ENCODE results near the gene ACADS.
A peak's percentile ranks its signal among the peaks of the same experiment; 100 is the strongest.
"Not testable (repeated sequence)": the region's sequence is repeated elsewhere in the genome, so short reads cannot be mapped to it uniquely, and the experiment has no call there.

ACADS gene

DNA sequence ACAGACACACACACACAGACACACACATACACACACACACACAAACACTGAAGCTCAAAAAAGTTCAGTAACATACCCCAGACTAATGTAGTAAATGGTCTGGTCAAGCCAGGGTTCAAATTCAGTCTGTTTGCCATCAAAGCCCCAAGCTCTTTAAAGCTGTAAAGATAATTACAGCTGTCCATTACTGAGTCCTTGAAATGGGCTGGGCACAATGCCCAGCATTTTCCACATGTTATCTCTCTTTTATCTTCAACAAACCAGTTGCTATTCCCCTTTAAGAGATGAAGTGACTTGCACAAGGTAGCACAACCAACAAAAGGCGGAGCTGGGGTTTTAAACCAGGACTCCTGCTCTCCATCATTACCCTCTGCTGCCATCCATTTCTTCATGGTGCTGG lies 23.0 kb upstream of the ACADS start:
- DNase-seq, result no peak

DNA sequence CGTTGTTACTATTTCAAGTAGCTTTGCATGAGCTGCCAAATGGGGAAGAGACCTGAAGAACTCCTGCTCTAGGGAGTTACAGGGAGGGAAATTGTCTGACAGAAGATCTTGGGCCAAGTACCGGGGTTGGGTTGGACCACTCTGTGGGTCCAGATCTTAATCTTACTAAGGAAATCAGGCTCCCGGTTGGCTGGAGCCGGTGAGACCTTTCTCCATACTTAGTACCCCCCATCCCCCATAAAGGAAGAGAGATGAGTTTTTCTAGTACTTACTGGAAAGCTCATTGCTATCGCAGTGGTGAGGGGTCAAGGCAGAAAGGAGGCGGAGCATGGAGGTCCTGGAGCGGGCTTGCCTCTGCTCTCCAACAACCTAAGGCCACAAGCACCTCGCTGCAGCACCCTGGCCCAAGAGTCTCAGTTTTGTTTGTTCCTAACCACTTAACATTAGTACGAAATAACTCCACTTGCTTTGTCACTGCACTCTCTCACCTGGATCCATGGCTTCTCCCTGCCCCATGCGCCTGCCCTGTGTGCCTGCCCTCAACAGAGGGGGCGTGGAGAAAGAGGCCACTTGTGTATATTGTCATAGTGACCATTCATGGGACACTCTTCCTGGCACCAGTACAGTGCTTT lies 22.2 kb upstream of the ACADS start:
- no peak for DNase-seq

DNA sequence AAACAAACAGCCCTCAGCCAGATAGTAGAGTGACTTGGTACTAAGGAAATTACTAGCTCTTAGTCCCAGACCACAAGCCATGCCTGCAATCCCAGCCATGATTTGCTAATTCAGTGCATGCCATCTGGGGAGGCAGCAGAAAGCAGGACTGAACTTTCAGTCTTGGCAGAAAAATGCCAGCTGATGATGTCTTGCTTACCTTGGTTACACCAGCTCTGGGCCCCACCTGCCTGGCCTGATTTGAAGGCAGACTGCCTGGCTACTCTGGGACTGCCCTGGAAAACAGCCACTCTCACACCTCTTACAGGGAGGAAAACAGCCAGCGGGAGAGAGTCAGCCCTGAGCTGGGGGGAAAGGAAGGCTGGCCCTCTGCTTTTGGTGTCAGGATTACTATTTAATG lies 20.0 kb upstream of the ACADS start:
- DNase-seq, result no peak

DNA sequence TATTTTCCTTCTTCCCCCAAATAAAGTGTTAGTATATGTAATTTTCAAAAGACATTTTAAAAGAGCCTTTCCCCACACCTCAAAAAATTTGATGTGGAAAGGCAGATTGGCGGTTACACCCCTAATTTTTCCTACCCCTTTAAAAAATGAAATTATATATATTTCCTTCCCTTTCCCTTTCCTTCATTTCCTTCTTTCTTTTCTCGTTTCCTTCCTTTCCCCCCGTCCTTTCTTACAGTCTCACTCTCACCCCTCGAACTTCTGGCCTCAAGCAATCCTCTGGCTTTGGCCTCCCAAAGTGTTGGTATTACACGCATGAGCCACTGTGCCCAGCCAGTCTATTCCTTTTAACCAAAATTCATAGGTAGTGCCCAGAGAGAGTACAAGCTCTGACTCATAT lies 19.6 kb upstream of the ACADS start:
- DNase-seq, result no peak

DNA sequence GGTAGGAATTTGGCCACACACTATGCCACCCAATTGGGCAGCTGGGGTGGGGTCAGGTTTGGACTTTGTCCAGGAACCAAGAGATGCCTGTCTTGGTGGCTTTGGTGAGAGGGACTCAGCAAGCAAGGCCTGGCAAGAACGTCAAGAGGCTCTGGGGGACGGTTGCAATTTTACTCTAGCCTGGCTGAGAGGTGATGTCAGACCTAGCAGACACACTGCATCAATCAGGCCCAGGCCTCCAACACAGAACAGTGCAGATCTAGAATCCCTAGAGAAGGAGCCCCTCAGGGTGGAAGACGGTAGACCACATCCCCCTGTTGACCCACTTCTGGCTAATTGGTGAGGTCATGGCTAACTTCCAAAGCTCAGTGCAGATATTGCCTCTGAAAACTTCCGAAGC lies 17.0 kb upstream of the ACADS start:
- no peak for DNase-seq

DNA sequence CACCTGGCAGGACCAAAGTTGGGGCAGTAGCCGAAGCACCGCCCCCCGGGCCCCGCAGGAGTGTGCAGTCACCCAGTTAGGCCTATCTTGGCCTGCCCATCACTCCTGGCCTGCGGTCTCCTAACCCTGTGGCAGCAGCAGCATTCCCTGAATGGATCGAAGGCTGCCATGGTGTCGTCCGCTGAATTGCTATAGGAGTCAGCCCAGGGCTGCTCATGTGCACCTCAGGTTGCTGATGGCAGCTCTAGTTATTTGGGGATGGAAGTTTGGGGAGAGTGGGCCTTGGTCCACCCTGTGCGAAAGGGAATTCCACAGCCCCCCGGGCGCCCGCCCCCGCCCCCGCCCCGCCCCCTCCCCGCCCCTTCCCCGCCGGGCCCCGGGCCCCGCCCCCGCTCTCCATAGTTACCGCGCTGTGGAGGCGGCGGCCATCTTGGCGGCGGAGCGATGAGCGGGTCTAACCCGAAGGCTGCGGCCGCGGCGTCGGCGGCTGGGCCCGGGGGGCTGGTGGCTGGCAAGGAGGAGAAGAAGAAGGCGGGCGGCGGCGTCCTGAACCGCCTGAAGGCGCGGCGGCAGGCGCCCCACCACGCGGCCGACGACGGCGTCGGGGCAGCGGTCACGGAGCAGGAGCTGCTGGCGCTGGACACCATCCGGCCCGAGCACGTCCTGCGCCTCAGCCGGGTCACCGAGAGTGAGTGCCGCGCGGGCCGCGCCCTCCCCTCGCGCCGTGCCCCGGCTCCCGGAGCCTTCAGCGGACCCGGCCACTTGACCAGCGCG lies 15.4 kb upstream of the ACADS start, which contains the start of gene UNC119B:
Gene UNC119B (plus strand): TSS at position 428 of the 774 bp plus-strand sequence. CDS start 17 bp downstream, at position 445.
- DNase-seq, result peak; percentile 75

DNA sequence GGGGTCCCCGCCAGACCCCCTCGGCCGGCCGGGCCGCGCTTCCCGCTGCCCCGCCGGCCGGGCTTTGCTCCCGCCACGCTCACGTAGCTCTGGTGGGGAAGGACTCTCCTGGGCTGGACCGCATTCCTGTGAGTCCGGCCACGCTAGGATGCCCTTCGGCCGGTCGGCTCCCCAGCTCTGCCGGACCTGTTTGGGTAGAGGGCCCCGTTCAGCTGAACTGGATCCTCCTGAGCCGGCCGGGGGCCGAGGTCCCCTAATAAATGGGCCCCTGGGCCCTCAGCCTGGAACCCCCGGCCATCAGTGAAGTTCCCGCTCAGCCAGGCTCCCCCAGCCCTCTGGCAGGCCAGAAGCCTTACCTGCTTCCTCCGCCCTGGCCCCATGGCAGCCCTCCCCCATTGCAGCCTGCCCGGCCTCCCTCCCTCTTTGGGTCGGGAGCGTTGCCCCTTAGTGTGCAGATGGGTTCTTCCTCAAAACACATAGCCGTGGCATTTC lies 14.8 kb upstream of the ACADS start:
- DNase-seq, result peak; percentile 48

DNA sequence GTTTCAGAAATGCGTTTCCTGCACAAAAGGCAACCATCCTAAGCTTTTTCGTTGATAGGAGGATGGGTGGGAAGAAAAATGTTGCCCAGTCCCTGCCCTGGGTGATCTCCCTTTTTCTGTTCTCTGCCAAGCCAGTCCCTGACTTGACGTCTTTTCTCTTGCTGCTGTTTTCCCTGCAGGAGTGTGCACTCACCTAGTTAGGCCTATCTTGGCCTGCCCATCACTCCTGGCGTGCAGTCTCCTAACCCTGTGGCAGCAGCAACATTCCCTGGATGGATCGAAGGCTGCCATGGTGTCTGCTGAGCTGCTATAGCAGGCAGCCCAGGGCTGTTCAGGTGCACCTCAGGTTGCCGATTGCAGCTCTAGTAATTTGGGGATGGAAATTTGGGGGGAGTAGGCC lies 14.2 kb upstream of the ACADS start:
- DNase-seq, result peak; percentile 21

DNA sequence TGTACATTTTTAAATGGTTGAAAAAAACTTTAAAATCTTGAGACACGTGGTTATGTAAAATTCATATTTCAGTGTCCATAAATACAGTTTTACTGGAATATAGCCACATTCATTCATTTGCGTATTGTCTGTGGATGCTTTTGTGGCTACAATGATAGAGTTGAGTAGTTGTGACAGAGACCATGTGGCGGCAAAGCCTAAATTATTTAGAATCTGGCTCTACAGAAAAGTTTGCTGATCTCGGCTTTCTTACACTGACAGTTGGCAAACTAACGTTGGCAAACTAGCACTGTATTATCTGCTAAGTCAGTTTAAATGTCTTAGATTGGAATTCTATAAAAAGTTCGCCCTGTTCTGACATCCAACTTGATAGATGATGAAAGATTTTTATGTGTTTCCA lies 13.0 kb upstream of the ACADS start:
- no peak for DNase-seq

DNA sequence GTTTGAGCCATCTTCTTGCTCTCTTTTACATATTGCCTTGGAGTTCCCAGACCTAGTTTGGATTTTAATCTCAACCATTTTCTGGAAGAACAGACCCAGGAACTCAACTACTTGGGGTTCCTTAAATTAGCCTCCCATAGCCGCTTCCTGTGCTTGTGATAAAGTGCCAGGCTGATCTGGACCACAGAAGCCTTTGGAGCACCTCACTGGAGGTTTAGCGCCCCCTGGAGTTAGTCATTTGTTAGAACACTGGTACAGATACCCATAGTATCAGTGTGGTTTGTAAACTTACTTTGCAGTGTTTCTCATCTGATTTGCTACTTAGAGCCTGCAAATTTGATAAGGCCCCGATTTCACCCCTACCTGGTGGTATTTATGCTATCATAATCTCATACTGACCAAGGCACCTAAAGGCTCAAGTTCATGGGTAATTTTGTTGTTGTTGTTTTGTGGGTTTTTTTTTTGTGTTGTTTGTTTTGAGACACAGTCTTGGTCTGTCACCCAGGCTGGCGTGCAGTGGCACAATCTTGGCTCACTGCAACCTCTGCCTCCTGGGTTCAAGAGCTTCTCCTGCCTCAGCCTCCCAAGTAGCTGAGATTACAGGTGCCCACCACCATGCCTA lies 11.7 kb upstream of the ACADS start:
- DNase-seq, result peak; percentile 92

DNA sequence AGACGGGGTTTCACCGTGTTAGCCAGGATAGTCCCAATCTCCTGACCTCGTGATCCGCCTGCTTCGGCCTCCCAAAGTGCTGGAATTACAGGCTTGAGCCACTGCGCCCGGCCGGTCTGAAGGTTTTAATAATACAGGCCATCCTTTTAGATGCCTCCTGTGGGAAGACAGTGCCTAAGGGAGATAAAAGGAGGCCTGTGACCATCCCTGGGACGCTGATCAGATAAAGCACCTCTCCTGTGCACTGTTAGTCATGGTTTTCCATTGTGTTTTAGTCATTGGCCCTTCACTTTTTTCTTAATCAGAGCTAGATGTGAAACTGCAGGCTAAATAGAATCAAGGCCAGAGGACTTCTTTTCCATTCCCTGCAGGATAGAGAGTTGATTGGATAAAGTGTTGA lies 7.6 kb upstream of the ACADS start:
- DNase-seq, result no peak

DNA sequence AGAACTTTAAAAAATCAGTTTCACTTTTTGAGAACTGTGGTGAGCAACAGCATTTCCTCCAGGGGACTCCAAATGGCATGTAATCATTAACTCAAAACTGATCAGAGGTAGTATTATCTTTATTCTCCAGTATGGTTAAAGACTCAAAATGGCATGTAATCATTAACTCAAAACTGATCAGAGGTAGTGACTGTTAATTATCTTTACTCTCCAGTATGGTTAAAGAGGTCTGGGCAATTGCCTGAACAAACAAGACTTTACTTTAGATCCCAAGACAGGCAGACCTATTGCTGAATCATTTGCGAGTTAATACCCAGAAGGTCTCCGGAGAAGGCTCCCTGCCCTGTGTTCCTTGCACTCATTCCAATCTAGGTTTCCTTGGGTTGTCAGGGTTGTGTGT lies 6.6 kb upstream of the ACADS start:
- no peak for DNase-seq

DNA sequence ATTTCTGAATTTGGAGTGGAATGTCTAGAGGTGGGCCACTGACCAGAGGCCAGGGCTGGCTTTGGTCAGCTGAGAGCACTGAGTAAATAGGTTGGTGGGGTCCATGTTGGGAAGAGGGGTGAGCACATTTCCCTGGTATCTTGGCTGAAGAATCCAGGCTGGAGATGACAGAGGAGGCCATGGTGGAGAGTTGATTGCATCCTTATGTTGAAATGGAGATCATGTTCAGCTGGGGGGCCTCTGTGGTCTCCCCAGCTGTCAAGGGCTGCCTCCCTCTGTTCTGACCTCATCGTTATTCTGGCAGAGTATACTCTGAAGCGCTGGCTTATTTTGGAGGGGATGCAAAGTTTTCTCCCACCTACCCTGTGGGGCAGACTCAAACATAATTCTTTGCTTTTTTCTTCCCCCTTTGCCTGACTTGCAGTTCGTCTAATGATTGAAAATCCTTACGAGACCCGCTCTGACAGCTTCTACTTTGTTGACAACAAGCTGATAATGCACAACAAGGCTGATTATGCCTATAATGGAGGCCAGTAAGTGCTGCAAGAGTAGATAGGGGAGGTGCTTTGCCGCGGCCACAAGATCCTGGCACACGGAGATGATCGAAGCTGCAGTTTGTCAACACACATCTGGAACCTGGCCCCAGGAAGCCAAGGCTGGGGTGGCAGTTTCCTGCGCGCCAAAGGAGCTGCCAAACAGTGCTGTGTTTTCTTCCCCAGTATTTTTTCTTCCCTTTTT lies 6.0 kb upstream of the ACADS start:
- no peak for DNase-seq

DNA sequence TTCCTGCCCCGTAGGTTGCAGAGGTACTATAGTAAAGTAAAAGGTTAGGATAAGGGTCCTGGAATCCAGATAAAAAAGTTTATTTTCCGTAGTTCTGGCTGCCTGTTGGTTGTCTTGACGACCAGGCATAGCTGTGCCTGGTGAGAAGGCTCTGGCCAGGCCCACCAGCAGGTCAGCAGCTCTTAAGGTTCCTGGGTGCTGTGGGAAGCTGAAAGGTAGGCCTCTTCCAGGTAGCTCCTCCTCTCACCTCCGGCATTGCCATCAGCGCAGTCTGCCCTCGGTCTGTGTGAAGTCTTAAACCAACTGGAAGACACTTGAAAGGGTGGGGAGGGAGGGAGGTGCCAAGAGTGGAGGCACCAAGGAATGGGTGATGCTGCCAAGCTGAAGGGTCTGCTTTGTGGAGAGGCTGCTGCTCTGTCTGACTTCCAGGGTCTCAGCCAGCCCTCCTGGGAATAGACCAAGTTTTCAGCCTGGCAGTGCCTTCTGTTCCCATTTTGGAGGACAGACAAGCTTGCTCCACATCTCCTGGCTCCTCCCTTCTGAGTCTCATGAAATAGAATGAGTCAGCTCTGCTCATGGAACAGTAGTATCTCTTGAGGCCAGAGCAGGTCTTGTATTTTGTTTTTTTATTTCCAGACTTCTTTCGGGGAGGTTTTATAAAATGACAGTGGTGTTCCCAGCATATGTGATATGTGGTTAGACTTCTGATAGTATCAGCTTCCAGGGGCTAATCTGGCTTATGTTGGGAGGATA lies 5.2 kb upstream of the ACADS start:
- peak; percentile 53 for DNase-seq

DNA sequence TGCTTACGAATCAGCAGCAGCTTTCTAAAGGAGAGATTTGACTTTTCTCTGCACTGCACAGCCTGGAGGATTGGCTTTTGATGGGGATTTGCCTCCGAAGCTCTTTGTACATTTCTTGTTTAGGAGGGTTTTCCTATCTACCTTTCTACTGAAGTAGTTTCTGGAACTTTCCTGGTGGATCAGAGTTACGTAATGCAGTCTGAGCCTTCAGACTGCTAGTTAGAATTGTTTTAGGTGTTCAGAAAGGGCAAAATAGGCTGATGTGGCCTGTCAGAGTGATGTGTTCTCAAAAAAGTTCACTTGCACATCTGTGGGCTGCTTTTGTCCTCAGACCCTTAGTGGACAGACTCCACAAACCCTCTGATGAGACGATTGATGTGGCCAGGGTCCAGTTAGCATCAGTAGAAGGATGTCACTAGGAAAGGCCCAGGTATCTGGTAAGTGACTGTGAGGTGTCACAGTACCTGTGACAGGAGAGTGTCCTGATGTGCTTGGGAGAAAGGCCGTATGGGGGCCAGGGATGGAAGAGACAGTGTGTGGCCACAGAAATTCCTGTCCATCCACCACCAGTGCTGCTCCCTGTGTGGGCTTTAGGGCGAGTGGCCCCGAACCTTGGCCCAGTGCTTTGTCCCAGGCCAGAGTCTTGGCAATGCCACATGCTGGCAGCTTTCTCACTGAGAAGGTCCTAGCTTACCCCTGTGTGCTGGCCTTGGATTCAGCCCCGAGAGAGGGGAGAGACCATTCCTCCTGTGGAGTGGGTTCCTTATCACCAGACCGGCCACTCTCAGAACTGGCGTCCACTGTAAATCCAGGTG lies 4.4 kb upstream of the ACADS start:
- DNase-seq, result no peak

DNA sequence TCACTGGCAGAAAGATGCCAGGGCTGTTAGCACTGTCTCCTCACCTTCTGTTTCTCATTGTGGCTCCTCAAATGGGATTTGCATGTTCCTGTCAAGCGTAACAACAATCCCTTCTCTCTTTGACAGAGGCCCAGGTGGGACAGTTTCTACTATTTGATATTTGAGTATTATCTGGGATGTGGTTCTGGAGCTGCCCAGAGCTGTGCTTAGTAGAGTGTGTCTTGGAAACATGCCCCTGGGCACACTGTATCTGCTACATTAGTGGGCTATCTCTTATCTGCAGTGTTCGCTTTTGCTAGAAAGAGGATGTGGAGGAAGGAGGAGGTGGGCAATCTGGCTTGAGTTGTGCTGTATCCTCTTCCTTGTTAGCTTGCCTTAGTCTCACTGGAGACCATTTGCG lies 3.8 kb upstream of the ACADS start:
- no peak for DNase-seq

DNA sequence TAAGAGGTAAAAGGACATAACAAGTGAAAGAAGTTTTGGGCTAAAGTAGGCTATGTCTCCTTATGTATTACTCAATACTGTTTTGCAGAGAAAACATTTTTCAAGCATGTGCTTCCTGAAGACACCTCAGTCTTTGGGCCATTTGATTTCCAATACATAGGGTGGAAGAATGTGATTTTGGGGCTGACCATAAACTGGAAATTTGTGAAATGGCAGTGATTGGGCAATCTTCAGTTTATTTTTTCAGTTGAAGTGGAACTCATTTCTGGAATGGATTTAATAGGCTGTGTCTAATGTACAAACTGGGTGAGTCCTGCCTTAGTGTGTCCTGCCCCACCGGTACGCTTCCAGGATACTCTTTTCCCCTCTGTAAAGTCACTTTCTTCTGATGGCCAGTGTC lies 2.8 kb upstream of the ACADS start:
- no peak for DNase-seq

DNA sequence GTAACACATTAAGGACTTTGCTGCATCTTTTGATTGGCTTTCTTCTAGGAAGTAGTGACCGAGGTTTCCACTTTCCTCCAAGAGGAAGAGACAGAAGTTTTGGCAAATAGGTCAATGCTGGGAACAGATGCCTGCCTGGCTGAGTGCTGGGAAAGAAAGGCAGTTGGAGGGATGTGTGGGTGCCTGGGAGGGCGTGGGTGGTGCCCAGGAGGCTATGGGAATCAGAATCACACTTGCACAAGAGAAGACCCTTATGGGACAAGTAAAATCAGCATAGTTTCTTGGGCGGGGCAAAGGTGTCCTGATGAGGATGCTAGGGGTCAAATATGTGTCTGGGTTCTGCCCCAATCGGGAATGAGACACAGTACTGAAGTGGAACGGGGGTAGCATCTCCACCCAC lies 906 bp upstream of the ACADS start:
- no peak for DNase-seq

DNA sequence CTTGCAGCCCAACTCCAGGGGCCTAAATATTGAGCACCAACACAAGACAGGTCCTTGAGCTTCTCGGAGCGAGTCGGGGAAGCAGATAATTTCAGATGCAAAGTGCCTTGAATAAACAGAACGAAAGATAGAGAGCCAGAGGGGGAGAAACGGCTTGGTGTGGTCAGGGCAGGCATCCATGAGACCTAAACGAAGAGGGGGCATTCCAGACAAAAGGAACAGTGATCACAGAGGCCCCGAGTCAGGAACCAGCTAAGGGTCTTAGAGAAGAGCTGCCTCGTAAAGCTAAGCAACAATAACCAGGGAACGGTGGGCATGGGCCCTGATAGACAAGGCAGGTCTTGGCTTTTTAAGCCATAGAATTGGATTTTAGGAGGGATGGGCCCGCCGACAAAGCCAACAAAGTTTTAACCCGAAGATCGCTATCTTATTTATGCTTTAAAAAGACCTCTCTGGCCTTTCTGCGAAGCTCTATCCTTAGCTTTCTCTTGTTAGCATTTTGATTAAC lies 421 bp upstream of the ACADS start:
- DNase-seq, result peak; percentile 67

DNA sequence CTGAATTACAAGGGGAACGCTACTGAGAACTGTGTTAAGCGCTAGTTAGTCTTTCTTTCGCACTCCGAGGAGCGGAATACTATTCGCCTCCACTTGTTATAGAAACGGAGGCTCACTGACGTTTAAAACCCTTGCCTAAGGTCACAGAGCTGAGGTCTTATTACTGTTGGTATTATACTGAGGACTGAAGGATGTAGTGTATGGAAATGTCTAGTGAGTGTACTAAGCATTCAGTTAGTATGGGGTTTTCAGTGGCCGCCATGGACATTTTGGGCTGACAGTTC lies 826 bp downstream of the ACADS start:
- no peak for DNase-seq

DNA sequence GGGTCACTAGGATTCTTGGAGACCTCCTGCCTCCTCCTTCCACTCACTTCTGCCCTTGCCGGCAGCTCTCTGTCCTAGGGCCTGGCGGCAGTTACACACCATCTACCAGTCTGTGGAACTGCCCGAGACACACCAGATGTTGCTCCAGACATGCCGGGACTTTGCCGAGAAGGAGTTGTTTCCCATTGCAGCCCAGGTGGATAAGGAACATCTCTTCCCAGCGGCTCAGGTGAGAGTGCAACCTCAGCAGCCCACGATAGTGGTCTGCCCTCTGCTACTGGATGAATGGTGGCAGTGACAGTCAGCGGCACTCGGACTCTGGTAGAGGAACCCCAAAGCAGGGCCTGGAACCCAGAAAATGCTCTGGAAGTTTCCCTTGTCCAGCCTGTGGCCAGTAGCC lies 1.3 kb downstream of the ACADS start:
- DNase-seq, result no peak

DNA sequence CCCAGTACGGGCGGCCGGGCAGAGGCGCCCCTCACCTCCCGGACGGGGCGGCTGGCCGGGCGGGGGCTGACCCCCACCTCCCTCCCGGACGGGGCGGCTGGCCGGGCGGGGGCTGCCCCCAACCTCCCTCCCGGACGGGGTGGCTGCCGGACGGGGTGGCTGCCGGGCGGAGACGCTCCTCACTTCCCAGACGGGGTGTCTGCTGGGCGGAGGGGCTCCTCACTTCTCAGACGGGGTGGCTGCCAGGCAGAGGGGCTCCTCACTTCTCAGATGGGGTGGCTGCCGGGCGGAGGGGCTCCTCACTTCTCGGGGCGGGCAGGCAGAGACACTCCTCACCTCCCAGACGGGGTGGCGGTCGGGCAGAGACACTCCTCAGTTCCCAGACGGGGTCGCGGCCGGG lies 6.6 kb downstream of the ACADS start:
- DNase-seq, result not testable (repeated sequence)

All from NCI-H82 (cell line).